Stimulated activated CD4-positive, alpha-beta T cell treated with anti-CD3 and anti-CD28 coated beads, Interleukin-12 subunit alpha, Interleukin-12 subunit beta, amount 100 ng/mL, for 4 hours (primary cell): ENCODE results near the gene BANP.
"Not testable (repeated sequence)": the region's sequence is repeated elsewhere in the genome, so short reads cannot be mapped to it uniquely, and the experiment has no call there.

Experiments
- DNase-seq: peaks from one replicate; pipeline ENCODE4 v3.0.0-alpha.2; 2020

BANP gene

GRCh38 chr16:87926246-87927194 is 24.7 kb upstream of the BANP start:
- DNase-seq: peak; percentile 30

GRCh38 chr16:87927195-87927562 is 24.1 kb upstream of the BANP start:
- no peak for DNase-seq

- no peak for DNase-seq
Measured at GRCh38 chr16:87929986-87930385, 21.2 kb upstream of the BANP start.

GRCh38 chr16:87930456-87930855 is 20.8 kb upstream of the BANP start:
- no peak for DNase-seq

GRCh38 chr16:87931504-87931903 is 19.7 kb upstream of the BANP start:
- no peak for DNase-seq

GRCh38 chr16:87932475-87933139 is 18.6 kb upstream of the BANP start:
- DNase-seq: not testable (repeated sequence)

- no peak for DNase-seq
Measured at GRCh38 chr16:87933140-87933495, 18.1 kb upstream of the BANP start.

GRCh38 chr16:87934752-87935425 is 16.3 kb upstream of the BANP start:
- not testable (repeated sequence) for DNase-seq

- not testable (repeated sequence) for DNase-seq
Measured at GRCh38 chr16:87936016-87936374, 15.2 kb upstream of the BANP start.

GRCh38 chr16:87936375-87937230 is 14.6 kb upstream of the BANP start, which contains the start of gene CA5A:
TSS of gene CA5A (minus strand) at chr16:87936529. CDS start at chr16:87936450, 79 bp downstream.
- DNase-seq: no peak

- not testable (repeated sequence) for DNase-seq
Measured at GRCh38 chr16:87937231-87937542, 14.0 kb upstream of the BANP start.

- DNase-seq: no peak
Measured at GRCh38 chr16:87938412-87938949, 12.8 kb upstream of the BANP start.

GRCh38 chr16:87939562-87940423 is 11.4 kb upstream of the BANP start:
- no peak for DNase-seq

- DNase-seq: no peak
Measured at GRCh38 chr16:87942680-87943079, 8.6 kb upstream of the BANP start.

- no peak for DNase-seq
Measured at GRCh38 chr16:87945351-87946042, 5.7 kb upstream of the BANP start.

- DNase-seq: no peak
Measured at GRCh38 chr16:87946596-87947347, 4.5 kb upstream of the BANP start.

GRCh38 chr16:87947356-87948118 is 3.7 kb upstream of the BANP start:
- no peak for DNase-seq

GRCh38 chr16:87948119-87948545 is 3.1 kb upstream of the BANP start:
- no peak for DNase-seq

GRCh38 chr16:87948735-87949070 is 2.5 kb upstream of the BANP start:
- no peak for DNase-seq
